GM21390 (cell line): ENCODE measurements around the gene AGRP.

Experiments
- ATAC-seq: cut with Tn5 transposase; IDR thresholded peaks from one replicate; pipeline ENCODE4 v1.9.1; 2021; ENCODE audit not compliant: unreplicated experiment

AGRP gene

GRCh38 chr16:67445913-67446907 lies 37.1 kb downstream of the AGRP start:
- no peak for ATAC-seq

- no peak for ATAC-seq
Measured at GRCh38 chr16:67445441-67445912, 37.9 kb downstream of the AGRP start.

DNA sequence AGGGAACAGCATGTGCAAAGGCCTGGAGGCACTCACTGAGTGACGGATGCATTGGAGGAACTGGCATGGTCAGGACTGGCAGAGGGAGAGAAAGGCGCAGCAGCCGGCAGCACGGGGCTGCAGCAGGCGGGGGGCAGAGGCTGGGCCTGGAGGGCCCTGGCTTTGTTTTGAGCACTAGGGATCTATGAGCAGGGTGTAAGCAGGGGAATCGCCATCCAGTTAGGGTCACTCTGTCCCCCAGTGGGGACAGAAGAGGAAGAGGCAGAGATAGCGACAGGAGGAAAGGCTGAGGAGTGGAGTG lies 38.3 kb downstream of the AGRP start:
- no peak for ATAC-seq

- no peak for ATAC-seq
Measured at GRCh38 chr16:67444259-67445125, 38.9 kb downstream of the AGRP start.

DNA sequence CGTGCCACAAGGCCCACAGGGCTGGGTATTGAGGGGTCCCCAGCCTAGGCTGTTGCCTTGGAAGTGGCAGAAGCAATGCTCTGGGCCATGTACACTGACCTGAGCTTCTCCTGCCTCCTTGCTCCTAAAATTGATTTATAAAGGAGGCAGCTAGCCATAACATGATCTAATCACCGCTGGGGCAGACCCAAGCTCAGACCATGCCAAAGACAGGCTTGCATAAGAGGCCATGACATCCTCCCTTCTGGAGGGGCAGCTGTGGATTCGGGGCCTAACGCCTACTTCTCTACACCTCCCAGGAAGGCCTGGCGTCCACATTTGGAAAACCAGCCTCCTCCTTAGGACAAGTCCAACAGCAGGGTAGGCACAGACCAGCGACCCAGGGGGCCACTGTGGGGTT lies 40.1 kb downstream of the AGRP start:
- no peak for ATAC-seq

- no peak for ATAC-seq
Measured at GRCh38 chr16:67442581-67443255, 40.6 kb downstream of the AGRP start.

DNA sequence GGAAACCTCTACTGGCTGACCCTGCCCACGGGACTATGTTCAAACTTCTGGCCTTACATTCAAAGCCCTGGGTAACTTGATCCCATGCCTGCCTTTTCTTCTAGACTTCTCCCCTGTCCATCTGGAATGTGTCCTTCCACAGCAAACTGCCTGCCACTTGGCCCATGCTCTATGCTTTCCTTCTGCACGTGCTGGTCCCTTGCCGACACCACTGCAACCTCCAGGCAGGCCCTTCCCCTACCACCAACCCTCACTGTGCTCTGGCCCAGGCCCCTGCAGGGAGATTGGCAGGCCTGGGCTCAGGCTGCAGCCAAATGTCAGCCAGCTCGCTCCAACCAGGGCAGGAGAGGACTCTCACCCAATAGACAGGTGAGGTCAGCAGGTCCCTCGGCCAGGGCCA lies 41.4 kb downstream of the AGRP start:
- ATAC-seq, result no peak

- ATAC-seq, result no peak
Measured at GRCh38 chr16:67441271-67441753, 42.0 kb downstream of the AGRP start.

DNA sequence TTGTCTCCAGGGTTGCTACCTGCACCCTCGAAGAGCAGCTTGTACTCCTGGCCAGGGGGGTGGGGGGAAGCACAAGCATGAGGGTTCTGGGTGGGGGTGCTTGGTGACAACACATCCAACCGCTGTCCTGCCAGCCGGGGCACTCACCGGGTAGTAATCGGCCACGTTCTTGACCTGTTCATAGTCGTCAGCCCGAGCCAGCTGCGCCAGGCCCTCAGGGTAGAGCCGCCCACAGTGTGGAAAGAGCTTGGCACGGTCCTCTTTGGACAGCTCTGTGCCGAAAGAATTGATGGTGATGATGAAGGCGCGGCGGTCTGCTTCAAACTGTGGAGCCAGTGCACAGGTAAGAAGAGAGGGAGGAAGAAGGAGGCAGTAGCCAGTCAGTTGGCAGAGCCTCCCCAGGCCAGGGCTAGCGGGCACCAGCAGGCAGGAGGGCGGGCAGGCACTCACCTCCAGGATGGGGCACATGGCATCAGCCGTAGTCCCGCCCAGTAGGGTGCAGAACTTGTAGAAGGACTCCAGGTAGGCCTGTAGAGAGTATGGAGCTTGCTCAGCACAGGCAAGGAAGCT lies 44.4 kb downstream of the AGRP start:
- ATAC-seq, result no peak

DNA sequence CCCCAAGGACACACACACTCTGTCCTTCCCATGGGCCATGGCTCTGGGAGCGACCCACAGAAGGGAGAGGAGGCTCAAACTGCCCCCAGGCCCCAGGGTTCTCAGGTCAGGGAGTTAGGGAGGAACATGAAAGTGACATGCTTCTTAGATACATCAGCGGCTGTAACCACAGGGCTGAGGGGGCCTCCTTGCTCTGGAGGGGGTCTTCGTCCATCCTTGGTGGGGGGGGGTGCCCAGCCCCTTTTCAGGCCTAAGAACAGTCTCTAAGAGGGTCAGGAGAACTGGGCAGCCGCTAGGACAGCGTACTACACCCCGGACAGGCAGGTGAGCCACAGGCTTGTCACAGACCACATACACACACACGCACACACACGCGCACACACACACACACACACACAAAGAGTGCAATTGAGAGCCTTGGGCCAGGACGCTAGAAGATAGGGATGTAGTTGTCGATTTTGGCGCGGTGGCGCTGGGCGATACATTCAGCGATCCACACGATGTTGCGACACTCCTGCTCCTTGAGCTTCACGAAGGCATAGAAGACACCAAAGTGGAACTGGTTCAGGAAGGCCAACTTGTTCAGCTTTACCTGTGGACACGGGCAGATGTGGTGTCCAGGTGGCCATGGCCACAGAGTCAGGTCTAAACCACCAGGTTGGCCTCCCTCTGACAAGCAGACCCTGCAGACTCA lies 45.1 kb downstream of the AGRP start:
- no peak for ATAC-seq

- no peak for ATAC-seq
Measured at GRCh38 chr16:67437513-67437912, 45.8 kb downstream of the AGRP start.

- ATAC-seq, result no peak
Measured at GRCh38 chr16:67436640-67437193, 46.6 kb downstream of the AGRP start.

DNA sequence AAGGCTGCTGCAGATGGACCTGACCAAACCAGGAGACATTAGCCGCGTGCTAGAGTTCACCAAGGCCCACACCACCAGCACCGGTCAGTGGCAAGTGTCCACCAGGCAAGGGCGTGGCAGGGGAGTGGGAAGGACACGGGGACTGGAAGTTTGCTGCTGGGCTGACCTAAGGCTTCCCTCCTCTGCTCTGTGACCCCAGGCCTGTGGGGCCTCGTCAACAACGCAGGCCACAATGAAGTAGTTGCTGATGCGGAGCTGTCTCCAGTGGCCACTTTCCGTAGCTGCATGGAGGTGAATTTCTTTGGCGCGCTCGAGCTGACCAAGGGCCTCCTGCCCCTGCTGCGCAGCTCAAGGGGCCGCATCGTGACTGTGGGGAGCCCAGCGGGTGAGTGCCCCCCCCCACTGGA lies 47.6 kb downstream of the AGRP start:
- no peak for ATAC-seq

DNA sequence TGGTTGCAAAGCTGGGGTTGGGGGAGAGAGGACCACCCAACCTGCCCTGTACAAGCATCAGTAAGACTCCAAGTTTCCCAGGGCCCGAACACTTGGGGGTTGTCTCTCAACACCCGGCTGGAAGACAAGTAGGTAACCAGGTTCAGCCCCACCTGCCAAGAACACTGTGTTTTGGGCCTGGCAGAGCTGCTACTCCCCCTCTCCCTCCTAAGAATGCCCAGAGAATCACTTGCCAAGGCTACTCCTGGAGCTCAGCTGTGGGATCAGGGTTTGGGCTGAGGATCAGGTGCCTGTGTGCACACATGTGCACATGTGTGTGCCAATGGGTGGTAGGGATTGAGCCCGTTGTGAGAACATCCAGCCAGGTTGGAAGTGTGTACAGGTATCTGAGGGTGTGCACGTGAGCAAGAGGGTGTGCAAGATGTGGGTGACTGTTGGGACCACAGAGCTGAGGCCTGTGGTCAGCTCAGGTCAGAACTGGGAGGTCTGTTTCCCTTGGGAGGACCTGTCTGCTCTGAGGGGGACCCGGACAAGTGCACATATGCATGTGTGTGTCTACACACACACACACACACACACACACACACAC lies 50.1 kb downstream of the AGRP start:
- no peak for ATAC-seq
